Measurements from ENCODE around the gene PLIN3.

DNA sequence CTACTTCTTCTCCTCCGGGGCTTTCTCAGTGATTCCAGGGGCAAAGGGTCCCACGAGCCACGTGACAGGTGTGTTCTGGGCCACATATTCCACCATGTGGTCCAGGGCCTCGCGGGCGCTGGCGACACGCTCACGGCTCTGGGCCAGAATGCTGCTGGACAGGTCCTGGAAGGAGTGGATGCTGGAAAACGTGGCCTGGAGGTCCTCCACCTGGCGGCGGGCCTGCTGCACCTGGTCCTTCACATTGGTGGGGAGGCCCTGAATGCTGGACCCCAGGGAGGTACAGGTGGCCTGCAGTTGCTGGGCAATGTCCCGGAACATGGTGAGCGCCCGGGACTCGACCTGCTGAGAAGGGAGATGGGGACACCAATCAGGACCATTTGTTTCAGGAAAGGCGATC is 28.3 kb downstream of the PLIN3 start:
- TF ChIP-seq, protein P1, sequence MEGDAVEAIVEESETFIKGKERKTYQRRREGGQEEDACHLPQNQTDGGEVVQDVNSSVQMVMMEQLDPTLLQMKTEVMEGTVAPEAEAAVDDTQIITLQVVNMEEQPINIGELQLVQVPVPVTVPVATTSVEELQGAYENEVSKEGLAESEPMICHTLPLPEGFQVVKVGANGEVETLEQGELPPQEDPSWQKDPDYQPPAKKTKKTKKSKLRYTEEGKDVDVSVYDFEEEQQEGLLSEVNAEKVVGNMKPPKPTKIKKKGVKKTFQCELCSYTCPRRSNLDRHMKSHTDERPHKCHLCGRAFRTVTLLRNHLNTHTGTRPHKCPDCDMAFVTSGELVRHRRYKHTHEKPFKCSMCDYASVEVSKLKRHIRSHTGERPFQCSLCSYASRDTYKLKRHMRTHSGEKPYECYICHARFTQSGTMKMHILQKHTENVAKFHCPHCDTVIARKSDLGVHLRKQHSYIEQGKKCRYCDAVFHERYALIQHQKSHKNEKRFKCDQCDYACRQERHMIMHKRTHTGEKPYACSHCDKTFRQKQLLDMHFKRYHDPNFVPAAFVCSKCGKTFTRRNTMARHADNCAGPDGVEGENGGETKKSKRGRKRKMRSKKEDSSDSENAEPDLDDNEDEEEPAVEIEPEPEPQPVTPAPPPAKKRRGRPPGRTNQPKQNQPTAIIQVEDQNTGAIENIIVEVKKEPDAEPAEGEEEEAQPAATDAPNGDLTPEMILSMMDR (conservative IDR thresholded peaks at IDR 0.05), result no peak
- TF ChIP-seq EZH2 (IDR thresholded peaks at IDR 0.05; ENCODE audit: low read depth), result no peak
